VCaP (cell line): ENCODE results near the gene SERPINE1.
A peak's percentile ranks its signal among the peaks of the same experiment; 100 is the strongest.
"Not testable (repeated sequence)": the region's sequence is repeated elsewhere in the genome, so short reads cannot be mapped to it uniquely, and the experiment has no call there.

ENCODE experiments used
- H3K27ac ChIP-seq: fragments of 450-650 bp; 2 replicates; pipeline ENCODE4 v1.5.1; 2017
- CTCF ChIP-seq: fragments of 450-650 bp; conservative IDR thresholded peaks from 2 replicates; pipeline ENCODE4 v1.5.1; 2017; ENCODE audit warnings: mild to moderate bottlenecking, moderate library complexity

The SERPINE1 gene

GRCh38 chr7:101088069-101088425 lies 38.9 kb upstream of the SERPINE1 start:
- TF ChIP-seq CTCF, result no peak
- no peak overlapping the region for H3K27ac ChIP-seq

GRCh38 chr7:101088858-101089529 lies 37.9 kb upstream of the SERPINE1 start:
- H3K27ac ChIP-seq, result no peak overlapping the region
- TF ChIP-seq CTCF, result no peak

- no peak for TF ChIP-seq CTCF
- H3K27ac ChIP-seq, result no peak overlapping the region
Measured at GRCh38 chr7:101089876-101090275, 37.0 kb upstream of the SERPINE1 start.

GRCh38 chr7:101092266-101092905 lies 34.5 kb upstream of the SERPINE1 start:
- H3K27ac ChIP-seq, result not testable (repeated sequence)

GRCh38 chr7:101093906-101094305 lies 33.0 kb upstream of the SERPINE1 start:
- TF ChIP-seq CTCF, result no peak
- H3K27ac ChIP-seq, result no peak overlapping the region

GRCh38 chr7:101094376-101094775 lies 32.5 kb upstream of the SERPINE1 start:
- no peak overlapping the region for H3K27ac ChIP-seq
- TF ChIP-seq CTCF, result no peak

GRCh38 chr7:101094791-101095375 lies 32.0 kb upstream of the SERPINE1 start:
- no peak overlapping the region for H3K27ac ChIP-seq
- TF ChIP-seq CTCF, result peak; percentile 68
